GM12878 (cell line): ENCODE results near the gene PRMT7.

Experiments
- CTCF ChIP-seq, 3 experiments: IDR thresholded peaks in 2 of 3; conservative IDR thresholded peaks in 1 of 3; 2 replicates each; pipeline ENCODE4 v1.5.1; 2011; ENCODE audit warnings: low read depth in 3 of 3, low read length in 3 of 3, mild to moderate bottlenecking in 3 of 3, control low read depth in 2 of 3, moderate library complexity in 2 of 3, inconsistent platforms in 1 of 3, mixed read lengths in 1 of 3; ENCODE audit not compliant: control insufficient read depth in 2 of 3, insufficient read depth in 1 of 3; ENCODE audit errors: extremely low read depth in 1 of 3
- EZH2 ChIP-seq: IDR thresholded peaks from 2 replicates; pipeline ENCODE4 v1.6.1; 2012; ENCODE audit warnings: low read depth, mild to moderate bottlenecking, control low read depth, inconsistent platforms, low read length, borderline replicate concordance; ENCODE audit not compliant: control insufficient read depth
- FOS ChIP-seq: IDR thresholded peaks from 3 replicates; pipeline ENCODE4 v1.6.1; 2011; ENCODE audit warnings: borderline replicate concordance; ENCODE audit not compliant: insufficient read length; ENCODE audit errors: extremely low read depth
- FOXM1 ChIP-seq: IDR thresholded peaks from 2 replicates; pipeline ENCODE4 v1.6.1; 2012; ENCODE audit warnings: low read depth, mild to moderate bottlenecking, inconsistent platforms, low read length, moderate library complexity
- POLR2A ChIP-seq: IDR thresholded peaks from 2 replicates; pipeline ENCODE4 v1.6.1; 2011; ENCODE audit warnings: low read depth, mild to moderate bottlenecking, low read length
- ZNF274 ChIP-seq: IDR thresholded peaks from one replicate; pipeline ENCODE4 v1.8.0; 2011; ENCODE audit not compliant: insufficient read length, insufficient read depth

GRCh38 chr16:68362947-68363657 lies 52.3 kb downstream of the PRMT7 start:
- TF ChIP-seq CTCF (IDR thresholded peaks at IDR 0.05 in 2 of 3, conservative IDR thresholded peaks at IDR 0.05 in 1 of 3; ENCODE audit: control insufficient read depth in 2 of 3, extremely low read depth in 1 of 3, insufficient read depth in 1 of 3, low read depth in 3 of 3, low read length in 3 of 3) (no peak), POLR2A (no peak), FOXM1 (no peak), ZNF274 (no peak), FOS (no peak), EZH2 (no peak)
